Measurements from ENCODE around the gene CHP1.

DNA sequence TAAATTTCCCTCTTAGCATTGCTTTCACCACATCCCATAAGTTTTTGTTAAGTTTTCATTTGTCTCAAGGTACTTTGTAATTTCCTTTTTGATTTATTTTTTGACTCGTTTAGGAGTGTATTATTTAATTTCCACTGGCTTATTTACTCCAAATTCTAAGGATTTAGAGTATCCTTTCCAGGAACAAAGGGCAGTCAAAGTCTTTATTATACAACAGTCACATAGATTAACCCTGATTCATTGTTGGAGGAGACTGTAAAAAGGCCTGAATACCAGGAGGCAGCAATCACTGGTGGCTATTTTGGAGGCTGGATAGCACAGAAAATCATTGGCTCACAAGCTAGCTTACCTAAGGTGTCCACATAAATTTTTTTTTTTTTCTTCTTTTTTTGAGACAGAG, 61.5 kb downstream of the CHP1 start:
- TF ChIP-seq, protein P1, sequence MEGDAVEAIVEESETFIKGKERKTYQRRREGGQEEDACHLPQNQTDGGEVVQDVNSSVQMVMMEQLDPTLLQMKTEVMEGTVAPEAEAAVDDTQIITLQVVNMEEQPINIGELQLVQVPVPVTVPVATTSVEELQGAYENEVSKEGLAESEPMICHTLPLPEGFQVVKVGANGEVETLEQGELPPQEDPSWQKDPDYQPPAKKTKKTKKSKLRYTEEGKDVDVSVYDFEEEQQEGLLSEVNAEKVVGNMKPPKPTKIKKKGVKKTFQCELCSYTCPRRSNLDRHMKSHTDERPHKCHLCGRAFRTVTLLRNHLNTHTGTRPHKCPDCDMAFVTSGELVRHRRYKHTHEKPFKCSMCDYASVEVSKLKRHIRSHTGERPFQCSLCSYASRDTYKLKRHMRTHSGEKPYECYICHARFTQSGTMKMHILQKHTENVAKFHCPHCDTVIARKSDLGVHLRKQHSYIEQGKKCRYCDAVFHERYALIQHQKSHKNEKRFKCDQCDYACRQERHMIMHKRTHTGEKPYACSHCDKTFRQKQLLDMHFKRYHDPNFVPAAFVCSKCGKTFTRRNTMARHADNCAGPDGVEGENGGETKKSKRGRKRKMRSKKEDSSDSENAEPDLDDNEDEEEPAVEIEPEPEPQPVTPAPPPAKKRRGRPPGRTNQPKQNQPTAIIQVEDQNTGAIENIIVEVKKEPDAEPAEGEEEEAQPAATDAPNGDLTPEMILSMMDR (IDR thresholded peaks at IDR 0.05): no peak
- TF ChIP-seq POLR2A (IDR thresholded peaks at IDR 0.05): no peak

Measured in testis (tissue), 2 donors.